Measurements from ENCODE around the gene DENND5B.
"Not testable (repeated sequence)": the region's sequence is repeated elsewhere in the genome, so short reads cannot be mapped to it uniquely, and the experiment has no call there.

DENND5B gene

GRCh38 chr12:31412292-31412801 is 178.6 kb downstream of the DENND5B start:
- no peak for DNase-seq (ENCODE audit: low read depth, low spot score)
- H3K4me3 ChIP-seq (ENCODE audit: low read length), result no peak overlapping the region

GRCh38 chr12:31408763-31409162 is 182.2 kb downstream of the DENND5B start:
- DNase-seq (ENCODE audit: low read depth, low spot score), result no peak
- H3K4me3 ChIP-seq (ENCODE audit: low read length), result no peak overlapping the region

GRCh38 chr12:31407562-31407961 is 183.4 kb downstream of the DENND5B start:
- DNase-seq (ENCODE audit: low read depth, low spot score), result no peak
- H3K4me3 ChIP-seq (ENCODE audit: low read length), result no peak overlapping the region

GRCh38 chr12:31406345-31406744 is 184.6 kb downstream of the DENND5B start:
- no peak for DNase-seq (ENCODE audit: low read depth, low spot score)
- no peak overlapping the region for H3K4me3 ChIP-seq (ENCODE audit: low read length)

GRCh38 chr12:31405021-31405420 is 185.9 kb downstream of the DENND5B start:
- H3K4me3 ChIP-seq (ENCODE audit: low read length), result no peak overlapping the region
- DNase-seq (ENCODE audit: low read depth, low spot score), result no peak

GRCh38 chr12:31403099-31403607 is 187.8 kb downstream of the DENND5B start:
- DNase-seq (ENCODE audit: low read depth, low spot score), result peak; percentile 75
- H3K4me3 ChIP-seq (ENCODE audit: low read length), result not testable (repeated sequence)

GRCh38 chr12:31393004-31393550 is 197.9 kb downstream of the DENND5B start:
- DNase-seq (ENCODE audit: low read depth, low spot score), result no peak
- no peak overlapping the region for H3K4me3 ChIP-seq (ENCODE audit: low read length)

GRCh38 chr12:31390991-31391390 is 199.9 kb downstream of the DENND5B start:
- no peak overlapping the region for H3K4me3 ChIP-seq (ENCODE audit: low read length)
- DNase-seq (ENCODE audit: low read depth, low spot score), result no peak

- DNase-seq (ENCODE audit: low read depth, low spot score), result no peak
Observed at GRCh38 chr12:31388713-31389112, 202.2 kb downstream of the DENND5B start.

GRCh38 chr12:31387466-31387865 is 203.5 kb downstream of the DENND5B start:
- no peak for DNase-seq (ENCODE audit: low read depth, low spot score)
- H3K4me3 ChIP-seq (ENCODE audit: low read length), result no peak overlapping the region

More at GRCh38 chr12:31388713-31389112, 202.2 kb downstream of the DENND5B start:
- H3K4me3 ChIP-seq (ENCODE audit: low read length), result no peak overlapping the region

GRCh38 chr12:31387011-31387410 is 203.9 kb downstream of the DENND5B start:
- no peak overlapping the region for H3K4me3 ChIP-seq (ENCODE audit: low read length)

GRCh38 chr12:31386364-31386777 is 204.6 kb downstream of the DENND5B start:
- DNase-seq (ENCODE audit: low read depth, low spot score), result no peak
- no peak overlapping the region for H3K4me3 ChIP-seq (ENCODE audit: low read length)

More at GRCh38 chr12:31387011-31387410, 203.9 kb downstream of the DENND5B start:
- DNase-seq (ENCODE audit: low read depth, low spot score), result no peak

GRCh38 chr12:31377210-31377609 is 213.7 kb downstream of the DENND5B start:
- not testable (repeated sequence) for DNase-seq (ENCODE audit: low read depth, low spot score); H3K4me3 ChIP-seq (ENCODE audit: low read length)

- not testable (repeated sequence) for DNase-seq (ENCODE audit: low read depth, low spot score)
Observed at GRCh38 chr12:31375422-31375821, 215.5 kb downstream of the DENND5B start.

GRCh38 chr12:31371256-31371620 is 219.7 kb downstream of the DENND5B start:
- no peak overlapping the region for H3K4me3 ChIP-seq (ENCODE audit: low read length)
- DNase-seq (ENCODE audit: low read depth, low spot score), result no peak

More at GRCh38 chr12:31375422-31375821, 215.5 kb downstream of the DENND5B start:
- H3K4me3 ChIP-seq (ENCODE audit: low read length), result not testable (repeated sequence)

- H3K4me3 ChIP-seq (ENCODE audit: low read length), result no peak overlapping the region
- DNase-seq (ENCODE audit: low read depth, low spot score), result no peak
Observed at GRCh38 chr12:31370531-31371255, 220.2 kb downstream of the DENND5B start.

- no peak overlapping the region for H3K4me3 ChIP-seq (ENCODE audit: low read length)
- DNase-seq (ENCODE audit: low read depth, low spot score), result no peak
Observed at GRCh38 chr12:31369712-31370521, 221.0 kb downstream of the DENND5B start.

GRCh38 chr12:31368666-31369361 is 222.1 kb downstream of the DENND5B start:
- DNase-seq (ENCODE audit: low read depth, low spot score), result no peak
- no peak overlapping the region for H3K4me3 ChIP-seq (ENCODE audit: low read length)

GRCh38 chr12:31366104-31366621 is 224.8 kb downstream of the DENND5B start:
- DNase-seq (ENCODE audit: low read depth, low spot score), result no peak
- H3K4me3 ChIP-seq (ENCODE audit: low read length), result no peak overlapping the region

Measured in Jurkat, Clone E6-1 (cell line).